Panc1 (cell line): ENCODE measurements around the gene DAD1.
"Not testable (repeated sequence)": the region's sequence is repeated elsewhere in the genome, so short reads cannot be mapped to it uniquely, and the experiment has no call there.

ENCODE experiments used
- CTCF ChIP-seq: fragments of 450-650 bp; IDR thresholded peaks from 2 replicates; pipeline ENCODE4 v1.5.1; 2017; ENCODE audit warnings: mild to moderate bottlenecking
- POLR2AphosphoS5 ChIP-seq: IDR thresholded peaks from 2 replicates; pipeline ENCODE4 v1.6.1; 2012; ENCODE audit warnings: mild to moderate bottlenecking, low read depth, low read length, moderate library complexity
- REST ChIP-seq, 2 experiments: IDR thresholded peaks; 2 replicates each; pipeline ENCODE4 v1.6.1; 2011 to 2012; ENCODE audit warnings: low read depth in 2 of 2, control low read depth in 1 of 2, low read length in 1 of 2, mild to moderate bottlenecking in 1 of 2, moderate library complexity in 1 of 2; ENCODE audit not compliant: insufficient read depth in 1 of 2
- SIN3A ChIP-seq: IDR thresholded peaks from 2 replicates; pipeline ENCODE4 v1.6.1; 2012; ENCODE audit warnings: low read depth, mild to moderate bottlenecking, low read length, moderate library complexity, borderline replicate concordance; ENCODE audit not compliant: insufficient read depth
- TCF7L2 ChIP-seq: IDR thresholded peaks from 2 replicates; pipeline ENCODE4 v1.6.1; 2011; ENCODE audit warnings: mild to moderate bottlenecking, low read depth, low read length, inconsistent platforms

GRCh38 chr14:22543570-22544357, 45.3 kb downstream of the DAD1 start:
- not testable (repeated sequence) for TF ChIP-seq CTCF; REST (IDR thresholded peaks at IDR 0.05; ENCODE audit: insufficient read depth in 1 of 2, low read depth in 2 of 2, low read length in 1 of 2); SIN3A; POLR2AphosphoS5; TCF7L2
